ENCODE measurements around the gene ROCK2. TPM values are rescaled to one million over a fixed set of nuclear protein-coding genes. Genes with fewer than 3 reads are reported as not detected.

Gene ROCK2
- total and polyA plus RNA-seq, 7 donors, result 15.2 to 74.8 (median 43.5) TPM

DNA sequence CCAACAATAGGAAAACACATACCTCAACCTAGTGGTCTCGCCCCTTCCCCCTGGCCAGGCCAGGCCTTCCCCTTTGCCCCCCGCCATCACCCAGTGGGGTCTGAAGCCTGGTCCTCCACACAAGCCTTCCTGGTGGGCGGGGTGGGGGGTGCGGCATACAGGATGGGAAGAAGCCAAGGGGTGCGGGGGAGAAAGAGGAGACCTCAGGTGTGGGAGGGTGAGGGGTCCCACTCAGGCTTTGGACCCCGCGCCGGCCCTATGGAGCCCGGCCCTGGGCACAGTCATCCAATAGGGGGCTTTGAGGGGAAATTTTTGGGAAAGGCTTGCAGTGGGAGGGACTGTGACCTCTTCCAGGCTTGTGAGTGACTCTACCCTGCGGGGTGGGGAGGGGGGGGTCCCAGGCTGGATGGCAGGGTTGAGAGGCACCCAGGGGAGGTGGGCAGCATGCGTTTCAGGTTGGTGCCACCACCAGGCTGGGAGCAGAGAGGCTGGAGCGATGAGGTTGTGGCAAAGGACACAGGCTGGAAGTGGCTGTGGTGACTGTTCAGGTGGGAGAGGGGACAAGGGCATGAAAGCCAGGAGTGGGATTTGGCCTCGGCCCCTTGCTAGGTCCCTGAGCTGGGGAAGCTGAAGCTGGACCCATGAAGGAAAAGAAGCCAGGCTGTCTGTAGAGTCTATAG lies 187.9 kb downstream of the ROCK2 start:
- WGBS, 2 donors, result 87 to 96% methylated on average over 13 of the region's 13 CpGs
- intact Hi-C loops (cut with DNase I), result loop anchor here (5.0 kb wide), 1 partner anchor 186 kb away; the partner anchor contains the start of gene ROCK2
- H3K4me1 ChIP-seq, result peaks cover 0 to 24% (median 19%) of the 10 kb centered on the region in 4 donors
- DNase-seq, result no peak
- peak overlapping the region in 2 of 4 donors; percentile 72 to 93 for H3K4me3 ChIP-seq
- no peaks in the 10 kb centered on the region for H3K27me3 ChIP-seq
- no peak for TF ChIP-seq EP300 (IDR thresholded peaks at IDR 0.05)
- no peak for TF ChIP-seq POLR2A (IDR thresholded peaks at IDR 0.05)
- no peak for TF ChIP-seq POLR2AphosphoS5 (IDR thresholded peaks at IDR 0.05)
- TF ChIP-seq, protein P1, sequence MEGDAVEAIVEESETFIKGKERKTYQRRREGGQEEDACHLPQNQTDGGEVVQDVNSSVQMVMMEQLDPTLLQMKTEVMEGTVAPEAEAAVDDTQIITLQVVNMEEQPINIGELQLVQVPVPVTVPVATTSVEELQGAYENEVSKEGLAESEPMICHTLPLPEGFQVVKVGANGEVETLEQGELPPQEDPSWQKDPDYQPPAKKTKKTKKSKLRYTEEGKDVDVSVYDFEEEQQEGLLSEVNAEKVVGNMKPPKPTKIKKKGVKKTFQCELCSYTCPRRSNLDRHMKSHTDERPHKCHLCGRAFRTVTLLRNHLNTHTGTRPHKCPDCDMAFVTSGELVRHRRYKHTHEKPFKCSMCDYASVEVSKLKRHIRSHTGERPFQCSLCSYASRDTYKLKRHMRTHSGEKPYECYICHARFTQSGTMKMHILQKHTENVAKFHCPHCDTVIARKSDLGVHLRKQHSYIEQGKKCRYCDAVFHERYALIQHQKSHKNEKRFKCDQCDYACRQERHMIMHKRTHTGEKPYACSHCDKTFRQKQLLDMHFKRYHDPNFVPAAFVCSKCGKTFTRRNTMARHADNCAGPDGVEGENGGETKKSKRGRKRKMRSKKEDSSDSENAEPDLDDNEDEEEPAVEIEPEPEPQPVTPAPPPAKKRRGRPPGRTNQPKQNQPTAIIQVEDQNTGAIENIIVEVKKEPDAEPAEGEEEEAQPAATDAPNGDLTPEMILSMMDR (IDR thresholded peaks at IDR 0.05), result no peak
- H3K27ac ChIP-seq, result no peak overlapping the region
- peaks cover 0 to 2% (median 0%) of the 10 kb centered on the region in 4 donors for H3K36me3 ChIP-seq
- no peaks in the 10 kb centered on the region for H3K9me3 ChIP-seq

DNA sequence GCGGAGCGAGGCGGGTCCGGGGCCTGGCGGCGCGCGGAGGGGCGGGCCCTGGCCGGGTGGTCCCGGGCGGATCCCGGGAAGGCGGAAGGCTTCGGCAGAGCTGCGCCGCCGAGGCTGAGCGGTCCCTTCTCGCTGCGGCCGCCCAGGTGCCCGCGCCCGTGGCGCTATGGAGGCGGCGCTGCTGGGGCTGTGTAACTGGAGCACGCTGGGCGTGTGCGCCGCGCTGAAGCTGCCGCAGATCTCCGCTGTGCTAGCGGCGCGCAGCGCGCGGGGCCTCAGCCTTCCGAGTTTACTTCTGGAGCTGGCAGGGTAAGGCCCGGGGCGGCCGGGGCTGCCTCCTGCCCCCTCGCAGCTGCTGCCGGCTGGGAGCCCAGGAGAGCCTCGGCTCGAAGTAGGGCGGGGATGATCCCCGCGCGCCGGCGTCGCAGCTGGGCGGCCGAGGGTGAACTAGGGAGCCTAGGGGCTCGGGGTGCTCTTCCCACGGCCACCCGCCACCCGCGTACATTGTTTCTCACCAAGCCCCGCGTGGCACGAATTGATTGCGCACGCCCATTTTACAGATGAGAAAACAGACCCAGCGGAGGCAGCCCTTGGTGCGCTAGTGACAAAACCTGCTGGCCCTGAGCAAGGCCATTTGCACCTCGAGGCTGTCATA lies 188.9 kb downstream of the ROCK2 start, which contains the start of gene SLC66A3:
Gene SLC66A3 (plus strand): TSS at position 87 of the 655 bp plus-strand sequence. CDS start 80 bp downstream, at position 167.
- Histone ChIP-seq H3K4me3 (peak within 1 kb of the TSS; percentile 61 to 93 (median 72)), H3K27me3 (no peaks in the 10 kb centered on the region), H3K27ac (peak within 1 kb of the TSS; percentile 89 to 96 (median 94)), H3K9me3 (no peaks in the 10 kb centered on the region), H3K36me3 (no peaks in the 10 kb centered on the region), H3K4me1 (peaks cover 0 to 24% (median 19%) of the 10 kb centered on the region in 4 donors)
- intact Hi-C loops (cut with DNase I), result loop anchor here (1.0 to 5.0 kb wide), 2 partner anchors 22 to 187 kb away; partner anchors contain the start of gene ROCK2
- 1 to 2% methylated on average over 71 of the region's 71 CpGs for WGBS, 2 donors
- DNase-seq, result no peak
- TF ChIP-seq EP300 (IDR thresholded peaks at IDR 0.05), result no peak
- TF ChIP-seq POLR2AphosphoS5 (IDR thresholded peaks at IDR 0.05), result peak; percentile 70 to 86 (median 82)
- TF ChIP-seq POLR2A (IDR thresholded peaks at IDR 0.05), result peak in 1 of 2 donors; percentile 31
- TF ChIP-seq, protein P1 (IDR thresholded peaks at IDR 0.05), result no peak

DNA sequence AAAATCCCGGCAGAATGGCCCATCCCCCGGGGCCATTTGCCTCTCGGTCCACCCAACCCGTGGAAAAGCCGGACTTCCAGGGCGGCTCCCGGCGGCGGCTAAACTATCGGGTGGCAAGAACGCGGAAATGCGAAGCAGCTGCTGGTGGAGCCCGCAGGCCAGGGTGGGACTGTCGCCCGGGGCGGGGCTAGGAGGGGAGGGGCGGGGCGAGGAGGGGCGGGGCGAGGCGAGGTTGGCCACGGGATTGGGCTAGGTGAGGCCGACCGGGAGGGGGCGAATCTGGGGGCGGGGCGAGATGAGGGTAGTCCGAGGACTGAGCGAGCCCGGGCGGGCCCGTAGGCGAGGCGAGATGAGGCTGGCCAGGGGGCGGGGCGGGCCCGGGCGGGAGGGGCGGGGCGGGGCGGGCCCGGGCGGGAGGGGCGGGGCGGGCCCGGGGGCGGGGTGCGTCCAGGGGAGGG lies 189.5 kb downstream of the ROCK2 start:
- DNase-seq, result peak; percentile 99
- Histone ChIP-seq H3K27me3 (no peaks in the 10 kb centered on the region), H3K4me1 (peaks cover 0 to 24% (median 19%) of the 10 kb centered on the region in 4 donors), H3K9me3 (no peaks in the 10 kb centered on the region), H3K27ac (peak overlapping the region; percentile 89 to 96 (median 94)), H3K4me3 (peak overlapping the region; percentile 41 to 93 (median 66)), H3K36me3 (no peaks in the 10 kb centered on the region)
- 1% methylated on average over 42 to 49 of the region's 49 CpGs for WGBS, 2 donors
- TF ChIP-seq EP300 (IDR thresholded peaks at IDR 0.05) (no peak), POLR2AphosphoS5 (IDR thresholded peaks at IDR 0.05) (peak; percentile 59 to 83 (median 75)), POLR2A (IDR thresholded peaks at IDR 0.05) (peak in 1 of 2 donors; percentile 46)
- intact Hi-C loops (cut with DNase I), result loop anchor here (1.0 to 5.0 kb wide), 2 partner anchors 22 to 187 kb away; partner anchors contain the start of gene ROCK2

DNA sequence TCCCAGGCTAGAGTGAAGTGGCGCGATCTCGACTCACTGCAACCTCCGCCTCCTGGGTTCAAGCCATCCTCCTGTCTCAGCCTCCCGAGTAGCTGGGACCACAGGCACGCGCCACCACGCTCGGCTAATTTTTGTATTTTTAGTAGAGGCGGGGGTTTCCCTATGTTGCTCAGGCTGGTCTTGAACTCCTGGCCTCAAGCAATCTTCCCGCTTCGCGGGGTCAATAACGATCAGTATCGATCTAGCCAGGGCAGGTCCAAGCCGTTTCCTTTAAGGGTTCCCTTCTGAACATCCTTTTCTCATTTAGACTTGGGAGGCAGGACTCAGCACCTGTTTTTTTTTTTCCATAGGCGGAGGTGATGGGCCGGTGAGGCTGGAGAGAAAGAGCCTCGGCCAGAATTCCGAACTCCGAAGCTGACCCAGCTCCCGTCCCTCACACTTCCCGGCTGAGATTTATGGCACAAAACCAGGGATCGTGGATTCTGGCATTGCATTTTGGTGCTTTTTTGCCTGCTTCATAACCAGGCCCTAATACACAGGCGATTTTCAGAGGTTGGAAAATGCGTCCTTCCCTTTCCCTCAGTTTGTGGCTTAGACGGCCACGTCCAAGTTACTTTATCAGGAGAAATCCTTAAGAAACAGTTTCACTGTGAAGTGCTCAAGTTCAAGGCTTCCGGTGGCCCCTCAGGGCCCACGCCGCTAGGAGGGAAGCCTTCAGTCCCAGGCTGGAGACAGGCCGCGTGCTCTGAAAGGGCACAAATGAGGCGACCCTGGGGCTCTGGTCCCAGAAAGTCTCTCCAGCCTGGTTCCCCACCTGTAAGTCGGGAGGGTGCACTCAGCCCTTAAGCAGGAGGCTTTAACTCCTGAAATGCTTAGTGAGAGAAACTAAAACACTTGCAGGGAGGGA lies 190.2 kb downstream of the ROCK2 start:
- Histone ChIP-seq H3K27ac (peak overlapping the region; percentile 89 to 96 (median 92)), H3K27me3 (no peaks in the 10 kb centered on the region), H3K36me3 (no peaks in the 10 kb centered on the region), H3K9me3 (no peaks in the 10 kb centered on the region), H3K4me1 (peaks cover 0 to 24% (median 19%) of the 10 kb centered on the region in 4 donors), H3K4me3 (peak overlapping the region; percentile 41 to 57 (median 56))
- intact Hi-C loops (cut with DNase I), result no loop called here
- DNase-seq, result peak; percentile 58
- WGBS, 2 donors, result 62 to 65% methylated on average over 35 of the region's 35 CpGs
- TF ChIP-seq, protein P1 (IDR thresholded peaks at IDR 0.05), result no peak
- no peak for TF ChIP-seq EP300 (IDR thresholded peaks at IDR 0.05)
- TF ChIP-seq POLR2AphosphoS5 (IDR thresholded peaks at IDR 0.05), result no peak
- TF ChIP-seq POLR2A (IDR thresholded peaks at IDR 0.05), result peak in 1 of 2 donors; percentile 32

All from sigmoid colon (tissue), 7 donors.